ENCODE measurements around the gene SPHK2. TPM values are rescaled to one million over a fixed set of nuclear protein-coding genes. Genes with fewer than 3 reads are reported as not detected.

SPHK2 gene
- total RNA-seq: 11.9 TPM

GRCh38 chr19:48618916-48619691 lies at the start of gene SPHK2, which contains the start of gene RPL18:
Gene SPHK2 (plus strand): TSS chr19:48619506. CDS start chr19:48620515, 1,009 bp downstream.
Gene RPL18 (minus strand): TSS chr19:48619178. CDS start chr19:48619143, 35 bp downstream.

GRCh38 chr19:48606463-48607358 lies 12.6 kb upstream of the SPHK2 start, which contains the start of gene SPACA4:
Gene SPACA4 (plus strand): TSS chr19:48606742. CDS start chr19:48606979, 237 bp downstream.

GRCh38 chr19:48614436-48615230 lies 4.7 kb upstream of the SPHK2 start, which contains the start of gene FAM83E:
Gene FAM83E (minus strand): TSS chr19:48615076. CDS start chr19:48613372, 1,704 bp downstream.

GRCh38 chr19:48636859-48637448 lies 17.6 kb downstream of the SPHK2 start, which contains the start of gene DBP:
Gene DBP (minus strand): TSS chr19:48637379. CDS start chr19:48636994, 385 bp downstream.

GRCh38 chr19:48646001-48646721 lies 26.9 kb downstream of the SPHK2 start, which contains the start of gene CA11:
Gene CA11 (minus strand): TSS chr19:48646187. CDS start chr19:48645632, 555 bp downstream.

GRCh38 chr19:48672994-48673393 lies 53.7 kb downstream of the SPHK2 start, which contains the start of gene NTN5:
Gene NTN5 (minus strand): TSS chr19:48673017. CDS start chr19:48670986, 2,031 bp downstream.

Other genes starting within 250 kb of the SPHK2 start
- 25.4 TPM for gene KDELR1, start 228.0 kb upstream of the SPHK2 start, total RNA-seq
- gene GRIN2D, start 225.8 kb upstream of the SPHK2 start, total RNA-seq: 4.1 TPM
- gene GRWD1, start 173.5 kb upstream of the SPHK2 start, total RNA-seq: 8.1 TPM
- 1.6 TPM for gene KCNJ14, start 163.9 kb upstream of the SPHK2 start, total RNA-seq
- 77.0 TPM for gene CYTH2, start 150.1 kb upstream of the SPHK2 start, total RNA-seq
- 16.6 TPM for gene LMTK3, start 107.7 kb upstream of the SPHK2 start, total RNA-seq
- not detected for gene SULT2B1, start 67.3 kb upstream of the SPHK2 start, total RNA-seq
- not detected for gene SPACA4, start 12.8 kb upstream of the SPHK2 start, total RNA-seq
- gene FAM83E, start 4.4 kb upstream of the SPHK2 start, total RNA-seq: not detected
- gene RPL18, start 328 bp upstream of the SPHK2 start, total RNA-seq: 1,067 TPM
- gene DBP, start 17.9 kb downstream of the SPHK2 start, total RNA-seq: 4.1 TPM
- 7.8 TPM for gene CA11, start 26.7 kb downstream of the SPHK2 start, total RNA-seq
- gene NTN5, start 53.5 kb downstream of the SPHK2 start, total RNA-seq: not detected
- not detected for gene FUT2, start 76.5 kb downstream of the SPHK2 start, total RNA-seq
- gene MAMSTR, start 100.2 kb downstream of the SPHK2 start, total RNA-seq: 1.3 TPM
- gene RASIP1, start 121.1 kb downstream of the SPHK2 start, total RNA-seq: 7.5 TPM
- not detected for gene IZUMO1, start 127.4 kb downstream of the SPHK2 start, total RNA-seq
- 0.31 TPM for gene FUT1, start 133.1 kb downstream of the SPHK2 start, total RNA-seq
- gene FGF21, start 136.0 kb downstream of the SPHK2 start, total RNA-seq: not detected
- 14.4 TPM for gene BCAT2, start 191.5 kb downstream of the SPHK2 start, total RNA-seq
- 1.3 TPM for gene HSD17B14, start 217.0 kb downstream of the SPHK2 start, total RNA-seq
- gene PLEKHA4, start 249.1 kb downstream of the SPHK2 start, total RNA-seq: not detected